NT2/D1 (cell line): ENCODE data around the gene RAB40A.

Experiments
- DNase-seq: peaks from one replicate; pipeline ENCODE4 v3.0.0-alpha.2; 2011; ENCODE audit warnings: low read depth, low spot score
- H3K27me3 ChIP-seq: 2 replicates; pipeline ENCODE4 v1.6.0; 2011; ENCODE audit warnings: mild to moderate bottlenecking; ENCODE audit not compliant: insufficient read length, insufficient read depth
- H3K36me3 ChIP-seq: 2 replicates; pipeline ENCODE4 v1.6.1; 2011; ENCODE audit warnings: mild to moderate bottlenecking, low read length, mixed read lengths; ENCODE audit not compliant: insufficient read depth, insufficient read length
- H3K4me1 ChIP-seq: 2 replicates; pipeline ENCODE4 v1.5.1; 2011; ENCODE audit not compliant: insufficient read depth, insufficient read length
- H3K4me3 ChIP-seq: 2 replicates; pipeline ENCODE4 v1.5.1; 2011; ENCODE audit warnings: low read depth; ENCODE audit not compliant: insufficient read length
- H3K9ac ChIP-seq: 2 replicates; pipeline ENCODE4 v1.6.0; 2011; ENCODE audit warnings: low read depth; ENCODE audit not compliant: insufficient read length
- H3K9me3 ChIP-seq: 2 replicates; pipeline ENCODE4 v1.5.1; 2011; ENCODE audit warnings: mild to moderate bottlenecking, low read length; ENCODE audit not compliant: insufficient read depth
- SUZ12 ChIP-seq: IDR thresholded peaks from 2 replicates; pipeline ENCODE4 v1.6.1; 2011; ENCODE audit not compliant: insufficient read length, insufficient read depth; ENCODE audit errors: extremely low read depth
- YY1 ChIP-seq: IDR thresholded peaks from 2 replicates; pipeline ENCODE4 v1.6.1; 2011; ENCODE audit not compliant: insufficient read length, insufficient read depth
- ZNF274 ChIP-seq: IDR thresholded peaks from 2 replicates; pipeline ENCODE4 v1.6.1; 2011; ENCODE audit warnings: mild to moderate bottlenecking, low read depth, low read length

The RAB40A gene

GRCh38 chrX:103552236-103552635, 32.9 kb upstream of the RAB40A start:
- peaks cover 4% of the 10 kb centered on the region for H3K27me3 ChIP-seq
- H3K4me3 ChIP-seq = no peak overlapping the region
- no peaks in the 10 kb centered on the region for H3K36me3 ChIP-seq
- no peak for TF ChIP-seq SUZ12
- TF ChIP-seq ZNF274 = no peak
- no peak for TF ChIP-seq YY1
- no peak overlapping the region for H3K9ac ChIP-seq
- DNase-seq = no peak
- H3K9me3 ChIP-seq = no peaks in the 10 kb centered on the region
- no peaks in the 10 kb centered on the region for H3K4me1 ChIP-seq

- H3K4me3 ChIP-seq = no peak overlapping the region
- no peaks in the 10 kb centered on the region for H3K9me3 ChIP-seq
- no peaks in the 10 kb centered on the region for H3K4me1 ChIP-seq
- TF ChIP-seq ZNF274 (no peak), YY1 (no peak), SUZ12 (no peak)
- H3K27me3 ChIP-seq = no peaks in the 10 kb centered on the region
- DNase-seq = no peak
- H3K36me3 ChIP-seq = no peaks in the 10 kb centered on the region
- H3K9ac ChIP-seq = no peak overlapping the region
Observed at GRCh38 chrX:103550415-103551051, 31.2 kb upstream of the RAB40A start.

GRCh38 chrX:103549916-103550315, 30.6 kb upstream of the RAB40A start:
- H3K4me1 ChIP-seq = no peaks in the 10 kb centered on the region
- no peak for DNase-seq
- H3K9ac ChIP-seq = no peak overlapping the region
- no peaks in the 10 kb centered on the region for H3K36me3 ChIP-seq
- H3K4me3 ChIP-seq = no peak overlapping the region
- TF ChIP-seq ZNF274 (no peak), SUZ12 (no peak), YY1 (no peak)
- no peaks in the 10 kb centered on the region for H3K9me3 ChIP-seq
- no peaks in the 10 kb centered on the region for H3K27me3 ChIP-seq

GRCh38 chrX:103540145-103540544, 20.9 kb upstream of the RAB40A start:
- TF ChIP-seq ZNF274 = no peak
- TF ChIP-seq SUZ12 = no peak
- TF ChIP-seq YY1 = no peak
- no peaks in the 10 kb centered on the region for H3K4me1 ChIP-seq

GRCh38 chrX:103539695-103540094, 20.4 kb upstream of the RAB40A start:
- Histone ChIP-seq H3K4me1 (no peaks in the 10 kb centered on the region), H3K9ac (no peak overlapping the region), H3K9me3 (no peaks in the 10 kb centered on the region), H3K27me3 (no peaks in the 10 kb centered on the region), H3K36me3 (no peaks in the 10 kb centered on the region), H3K4me3 (no peak overlapping the region)
- TF ChIP-seq ZNF274 (no peak), YY1 (no peak), SUZ12 (no peak)
- DNase-seq = no peak

More at GRCh38 chrX:103540145-103540544, 20.9 kb upstream of the RAB40A start:
- no peak for DNase-seq
- H3K9me3 ChIP-seq = no peaks in the 10 kb centered on the region
- no peak overlapping the region for H3K4me3 ChIP-seq
- H3K36me3 ChIP-seq = no peaks in the 10 kb centered on the region
- no peaks in the 10 kb centered on the region for H3K27me3 ChIP-seq
- no peak overlapping the region for H3K9ac ChIP-seq

GRCh38 chrX:103538728-103539127, 19.4 kb upstream of the RAB40A start:
- Histone ChIP-seq H3K27me3 (no peaks in the 10 kb centered on the region), H3K36me3 (no peaks in the 10 kb centered on the region), H3K4me3 (no peak overlapping the region), H3K9me3 (no peaks in the 10 kb centered on the region), H3K9ac (no peak overlapping the region), H3K4me1 (no peaks in the 10 kb centered on the region)
- TF ChIP-seq SUZ12 = no peak
- no peak for TF ChIP-seq ZNF274
- no peak for TF ChIP-seq YY1
- DNase-seq = no peak

- H3K4me1 ChIP-seq = no peaks in the 10 kb centered on the region
- no peak overlapping the region for H3K9ac ChIP-seq
- no peak for DNase-seq
- no peaks in the 10 kb centered on the region for H3K36me3 ChIP-seq
- TF ChIP-seq YY1 = no peak
- TF ChIP-seq ZNF274 = no peak
- no peak for TF ChIP-seq SUZ12
- H3K4me3 ChIP-seq = no peak overlapping the region
- H3K9me3 ChIP-seq = no peaks in the 10 kb centered on the region
- no peaks in the 10 kb centered on the region for H3K27me3 ChIP-seq
Observed at GRCh38 chrX:103537871-103538387, 18.6 kb upstream of the RAB40A start.

GRCh38 chrX:103536732-103537131, 17.4 kb upstream of the RAB40A start:
- Histone ChIP-seq H3K27me3 (no peaks in the 10 kb centered on the region), H3K9me3 (no peaks in the 10 kb centered on the region), H3K36me3 (no peaks in the 10 kb centered on the region), H3K9ac (no peak overlapping the region), H3K4me3 (no peak overlapping the region), H3K4me1 (no peaks in the 10 kb centered on the region)
- TF ChIP-seq YY1 (no peak), SUZ12 (no peak), ZNF274 (no peak)
- no peak for DNase-seq
